ES-I3 (cell line): ENCODE results near the gene DEFB127.
"Not testable (repeated sequence)": the region's sequence is repeated elsewhere in the genome, so short reads cannot be mapped to it uniquely, and the experiment has no call there.

ENCODE experiments used
- H3K36me3 ChIP-seq: 2 replicates; pipeline ENCODE4 v1.6.1; 2013; ENCODE audit warnings: mild to moderate bottlenecking, low read length, control low read depth, moderate library complexity; ENCODE audit not compliant: insufficient read depth
- H3K4me1 ChIP-seq: 2 replicates; pipeline ENCODE4 v1.6.1; 2013; ENCODE audit warnings: mild to moderate bottlenecking, control low read depth, low read length; ENCODE audit not compliant: insufficient read depth
- H3K9ac ChIP-seq: 2 replicates; pipeline ENCODE4 v1.6.1; 2013; ENCODE audit warnings: low read depth, mild to moderate bottlenecking, low read length, moderate library complexity
- H3K9me3 ChIP-seq: 2 replicates; pipeline ENCODE4 v1.6.1; 2013; ENCODE audit warnings: mild to moderate bottlenecking, low read length, moderate library complexity; ENCODE audit not compliant: control insufficient read depth, insufficient read depth

Gene DEFB127, protein sequence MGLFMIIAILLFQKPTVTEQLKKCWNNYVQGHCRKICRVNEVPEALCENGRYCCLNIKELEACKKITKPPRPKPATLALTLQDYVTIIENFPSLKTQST

DNA sequence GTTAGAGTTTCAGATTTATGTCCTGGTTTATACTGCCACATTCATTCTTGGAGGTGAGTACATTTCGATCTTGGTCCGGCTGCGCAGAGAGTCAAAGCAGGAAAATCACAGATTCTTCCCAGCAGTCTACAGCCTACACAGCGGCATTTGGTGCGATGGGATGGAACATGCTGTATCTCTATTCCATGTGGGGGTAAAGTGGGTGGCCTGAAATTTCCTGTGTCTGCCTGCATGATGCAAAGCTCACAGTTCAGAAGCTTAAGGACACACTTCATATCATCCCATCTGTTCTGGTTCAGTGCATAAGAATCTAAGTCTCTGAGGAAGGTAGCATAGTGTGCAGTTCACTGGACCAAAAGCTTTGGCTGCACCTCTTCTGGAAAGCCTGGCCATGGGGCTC is at the start of gene DEFB127:
TSS of gene DEFB127 (plus strand) at position 301 of the 400 bp plus-strand sequence. CDS start at position 392, 91 bp downstream.
- H3K9me3 ChIP-seq: no peaks in the 10 kb centered on the region
- H3K4me1 ChIP-seq: no peaks in the 10 kb centered on the region
- no peak within 1 kb of the TSS for H3K9ac ChIP-seq
- H3K36me3 ChIP-seq: no peaks in the 10 kb centered on the region

DNA sequence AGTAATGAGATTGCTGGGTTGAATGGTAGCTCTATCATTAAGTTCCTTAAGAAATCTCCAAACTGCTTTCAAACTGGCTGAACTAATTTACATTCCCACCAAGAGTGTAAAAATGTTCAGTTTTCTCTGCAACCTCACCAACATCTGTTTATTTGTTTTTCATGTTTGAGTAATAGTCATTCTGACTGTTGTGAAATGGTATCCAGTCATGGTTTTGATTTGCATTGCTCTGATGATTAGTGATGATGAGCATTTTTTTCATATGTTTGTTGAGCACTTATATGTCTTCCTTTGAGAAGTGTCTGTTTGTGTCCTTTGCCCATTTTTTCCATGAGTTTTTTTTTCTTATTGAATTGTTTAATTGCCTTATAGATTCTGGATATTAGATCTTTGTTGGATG is 44.9 kb upstream of the DEFB127 start:
- Histone ChIP-seq H3K4me1 (no peaks in the 10 kb centered on the region), H3K9me3 (0 out of 2 replicates have a peak, but pooled peaks cover 2% of the 10 kb centered on the region), H3K36me3 (no peaks in the 10 kb centered on the region), H3K9ac (no peak overlapping the region)

DNA sequence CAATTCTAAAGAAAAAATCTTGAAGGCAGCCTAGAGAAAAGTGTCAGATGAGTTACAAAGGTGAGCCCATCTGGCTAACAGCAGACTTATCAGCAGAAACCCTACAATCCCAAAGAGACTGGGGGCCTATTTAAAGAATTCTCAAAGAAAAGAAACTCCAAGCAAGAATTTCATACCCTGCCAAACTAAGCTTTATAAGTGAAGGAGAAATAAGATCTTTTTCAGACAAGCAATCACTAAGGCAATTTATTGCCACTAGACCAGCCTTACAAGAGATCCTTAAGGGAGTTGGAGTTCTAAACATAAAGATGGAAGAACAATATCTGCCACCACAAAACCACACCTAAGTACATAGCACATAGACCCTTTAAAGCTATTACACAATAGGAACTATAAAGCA is 39.7 kb upstream of the DEFB127 start:
- Histone ChIP-seq H3K4me1 (no peaks in the 10 kb centered on the region), H3K9ac (no peak overlapping the region), H3K36me3 (no peaks in the 10 kb centered on the region), H3K9me3 (0 out of 2 replicates have a peak, but pooled peaks cover 2% of the 10 kb centered on the region)

DNA sequence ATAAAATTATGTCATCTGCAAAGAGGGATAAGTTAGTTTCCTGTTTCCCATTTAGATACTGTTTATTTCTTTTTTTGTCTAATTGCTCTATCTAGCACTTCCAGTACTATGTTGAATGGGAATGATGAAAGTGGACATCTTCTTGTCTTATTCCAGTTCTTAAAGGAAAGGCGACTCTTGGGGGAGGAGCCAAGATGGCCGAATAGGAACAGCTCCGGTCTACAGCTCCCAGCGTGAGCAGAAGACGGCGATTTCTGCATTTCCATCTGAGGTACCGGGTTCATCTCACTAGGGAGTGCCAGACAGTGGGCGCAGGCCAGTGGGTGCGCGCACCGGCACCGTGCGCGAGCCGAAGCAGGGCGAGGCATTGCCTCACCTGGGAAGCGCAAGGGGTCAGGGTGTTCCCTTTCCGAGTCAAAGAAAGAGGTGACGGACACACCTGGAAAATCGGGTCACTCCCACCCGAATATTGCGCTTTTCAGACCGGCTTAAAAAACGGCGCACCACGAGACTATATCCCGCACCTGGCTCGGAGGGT is 27.4 kb upstream of the DEFB127 start:
- H3K9ac ChIP-seq: peak overlapping the region; percentile 74
- H3K9me3 ChIP-seq, H3K4me1 ChIP-seq, H3K36me3 ChIP-seq: not testable (repeated sequence)

DNA sequence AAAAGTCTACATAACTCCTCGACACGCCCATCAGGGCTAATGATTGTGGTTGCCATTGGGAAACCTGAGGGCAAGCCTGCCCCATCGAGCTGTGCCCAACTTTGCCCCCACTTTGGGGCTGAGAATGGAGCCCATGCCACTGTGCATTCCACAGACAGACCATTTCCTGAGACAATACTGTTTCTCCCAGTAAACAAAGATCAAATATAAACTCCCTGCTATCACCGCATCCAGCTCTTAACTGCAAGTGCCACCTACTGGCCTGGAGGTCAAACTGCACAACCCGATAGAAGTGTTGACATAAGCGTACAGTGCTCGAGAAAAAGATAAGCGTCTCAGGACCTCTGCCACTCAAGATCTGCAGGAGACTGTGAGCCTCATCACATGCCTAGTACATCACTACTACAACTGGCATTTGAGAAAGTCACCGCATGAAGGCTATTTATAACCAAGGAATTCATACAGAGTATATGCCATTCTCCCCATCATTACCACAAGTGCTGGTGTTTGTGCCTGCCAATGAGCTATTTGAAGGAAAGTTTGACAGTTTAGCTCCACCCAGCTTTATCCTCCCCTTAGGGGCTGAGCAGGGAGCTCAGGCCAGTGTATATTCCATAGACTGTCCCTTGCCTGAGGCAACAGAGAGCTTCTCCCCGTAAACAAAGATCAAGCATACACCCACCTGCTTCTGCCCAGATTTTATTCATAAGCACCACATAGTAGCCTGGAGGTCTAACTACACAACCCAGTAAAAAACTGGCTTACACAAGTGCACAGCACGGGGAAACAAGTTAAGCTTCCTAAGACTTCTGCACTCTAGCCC is 19.4 kb upstream of the DEFB127 start:
- H3K36me3 ChIP-seq: no peaks in the 10 kb centered on the region
- no peak overlapping the region for H3K9ac ChIP-seq
- H3K9me3 ChIP-seq: peaks cover 4% of the 10 kb centered on the region; the same call in 1 of the 2 replicates
- H3K4me1 ChIP-seq: no peaks in the 10 kb centered on the region

DNA sequence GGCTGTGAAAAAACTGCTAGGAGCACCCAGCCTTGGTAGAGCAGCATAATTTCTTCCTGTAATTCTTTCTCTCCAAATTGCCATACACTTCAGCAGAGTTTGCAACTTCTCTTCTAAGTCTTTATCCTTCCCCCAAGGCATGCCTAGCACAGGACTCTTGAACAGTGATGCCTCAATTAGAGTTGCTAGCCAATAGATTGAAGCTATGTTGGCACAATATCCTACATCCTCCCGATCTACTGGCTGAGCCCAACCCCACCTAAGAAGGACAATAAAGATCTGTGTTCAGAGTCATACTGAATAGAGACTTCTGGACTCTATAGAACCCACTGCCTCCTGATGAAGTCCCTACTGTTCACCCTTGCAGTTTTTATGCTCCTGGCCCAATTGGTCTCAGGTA is 15.0 kb upstream of the DEFB127 start, which contains the start of gene DEFB126:
TSS of gene DEFB126 (plus strand) at position 301 of the 400 bp plus-strand sequence. CDS start at position 340, 39 bp downstream.
- no peaks in the 10 kb centered on the region for H3K36me3 ChIP-seq
- no peaks in the 10 kb centered on the region; the same call in 1 of the 2 replicates for H3K9me3 ChIP-seq
- peaks cover 4% of the 10 kb centered on the region; the same call in 1 of the 2 replicates for H3K4me1 ChIP-seq
- H3K9ac ChIP-seq: no peak within 1 kb of the TSS

DNA sequence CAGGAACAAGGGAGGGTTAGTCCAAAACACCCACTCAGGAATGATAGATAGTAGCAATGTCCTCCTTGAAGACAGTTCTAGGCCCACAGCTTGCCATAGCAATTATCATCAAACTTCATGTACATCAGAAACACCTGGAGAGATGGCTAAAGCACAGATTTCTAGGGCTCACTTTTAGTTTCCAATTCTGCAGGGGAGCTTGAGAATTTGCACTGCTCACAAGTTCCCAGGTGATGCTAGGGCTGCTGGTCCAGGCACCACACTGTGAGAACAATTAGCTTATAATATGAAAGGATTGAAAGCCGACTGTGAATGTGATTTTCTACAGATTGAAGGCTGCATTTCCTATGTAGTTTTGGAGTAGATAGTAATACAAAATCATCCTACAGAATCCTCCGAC is 11.4 kb upstream of the DEFB127 start:
- Histone ChIP-seq H3K36me3 (no peaks in the 10 kb centered on the region), H3K9me3 (no peaks in the 10 kb centered on the region), H3K9ac (no peak overlapping the region), H3K4me1 (peaks cover 4% of the 10 kb centered on the region; the same call in 1 of the 2 replicates)

DNA sequence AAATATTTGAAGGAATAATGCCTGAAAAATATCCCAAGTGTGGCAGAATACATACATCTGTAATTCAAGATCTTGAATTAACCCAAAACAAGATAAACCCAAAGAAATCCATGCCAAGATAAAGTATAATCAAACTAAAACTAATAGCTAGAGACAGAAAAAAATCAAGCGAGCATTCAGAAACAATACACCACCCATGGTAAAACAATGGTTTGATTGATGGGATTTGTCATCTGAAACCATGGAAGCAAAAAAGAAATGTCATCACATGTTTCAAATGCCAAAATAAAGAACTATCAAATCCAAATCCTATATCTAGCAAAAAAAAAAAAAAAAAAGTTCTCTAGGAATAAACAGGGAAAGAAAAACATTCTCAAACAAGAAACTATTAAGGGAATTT is 5.1 kb upstream of the DEFB127 start:
- Histone ChIP-seq H3K4me1 (no peaks in the 10 kb centered on the region), H3K9ac (no peak overlapping the region), H3K36me3 (no peaks in the 10 kb centered on the region), H3K9me3 (no peaks in the 10 kb centered on the region)

DNA sequence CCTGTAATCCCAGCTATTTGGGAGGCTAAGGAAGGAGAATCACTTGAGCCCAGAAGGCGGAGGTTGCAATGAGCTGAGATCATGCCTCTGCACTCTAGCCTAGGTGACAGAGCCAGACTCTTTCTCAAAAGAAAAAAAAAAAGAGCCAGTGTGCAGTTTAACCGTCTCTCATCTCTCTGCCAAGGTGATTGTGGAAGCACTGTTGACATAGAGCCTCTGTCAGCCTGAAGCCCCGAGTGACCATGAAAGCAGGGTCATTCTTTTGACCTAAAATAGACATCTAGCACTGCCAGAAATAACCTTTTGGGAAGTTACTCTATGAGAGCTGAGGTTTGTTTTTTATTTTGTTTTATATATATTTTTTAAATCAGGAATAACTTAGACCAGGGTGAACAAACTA is 7.4 kb downstream of the DEFB127 start:
- no peak overlapping the region for H3K9ac ChIP-seq
- H3K4me1 ChIP-seq: no peaks in the 10 kb centered on the region
- no peaks in the 10 kb centered on the region for H3K9me3 ChIP-seq
- H3K36me3 ChIP-seq: no peaks in the 10 kb centered on the region

DNA sequence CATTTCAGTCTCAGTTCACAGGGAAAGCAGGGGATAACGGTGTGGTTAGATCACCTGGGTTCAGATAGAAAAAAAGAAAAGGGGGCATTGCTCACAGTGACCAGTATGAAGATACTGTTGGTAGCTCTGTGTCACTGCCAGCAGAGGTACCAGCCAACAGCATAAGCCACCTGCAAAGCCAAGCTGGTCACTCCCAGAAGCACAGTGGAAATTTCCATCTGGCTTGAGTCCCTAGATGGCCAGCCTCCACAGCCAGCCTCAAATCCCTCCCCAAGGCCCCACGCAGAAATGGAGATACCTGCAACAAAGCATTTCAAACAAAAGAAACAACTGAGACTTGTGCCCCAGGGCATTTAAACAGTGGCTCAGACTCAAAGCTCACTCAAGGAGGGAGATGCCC is 11.6 kb downstream of the DEFB127 start:
- H3K36me3 ChIP-seq: no peaks in the 10 kb centered on the region
- no peaks in the 10 kb centered on the region for H3K9me3 ChIP-seq
- H3K4me1 ChIP-seq: no peaks in the 10 kb centered on the region
- no peak overlapping the region for H3K9ac ChIP-seq

DNA sequence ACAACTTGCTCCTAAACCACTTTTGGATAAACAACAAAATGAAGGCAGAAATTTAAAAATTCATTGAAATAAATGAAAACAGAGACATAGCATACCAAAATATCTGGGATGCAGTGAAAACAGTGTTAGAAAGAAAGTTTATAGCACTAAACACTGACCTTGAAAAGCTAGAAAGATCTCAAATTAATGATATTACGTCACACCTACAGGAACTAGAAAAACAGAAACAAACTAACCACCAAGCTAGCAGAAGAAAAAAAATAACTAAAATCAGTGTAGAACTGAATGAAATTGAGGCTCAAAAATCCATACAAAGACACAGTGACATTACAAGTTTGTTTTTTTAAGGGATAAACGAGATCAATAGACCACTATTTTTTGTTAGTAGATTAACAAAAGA is 27.0 kb downstream of the DEFB127 start:
- no peaks in the 10 kb centered on the region for H3K9me3 ChIP-seq
- no peaks in the 10 kb centered on the region for H3K36me3 ChIP-seq
- no peaks in the 10 kb centered on the region for H3K4me1 ChIP-seq
- H3K9ac ChIP-seq: no peak overlapping the region

DNA sequence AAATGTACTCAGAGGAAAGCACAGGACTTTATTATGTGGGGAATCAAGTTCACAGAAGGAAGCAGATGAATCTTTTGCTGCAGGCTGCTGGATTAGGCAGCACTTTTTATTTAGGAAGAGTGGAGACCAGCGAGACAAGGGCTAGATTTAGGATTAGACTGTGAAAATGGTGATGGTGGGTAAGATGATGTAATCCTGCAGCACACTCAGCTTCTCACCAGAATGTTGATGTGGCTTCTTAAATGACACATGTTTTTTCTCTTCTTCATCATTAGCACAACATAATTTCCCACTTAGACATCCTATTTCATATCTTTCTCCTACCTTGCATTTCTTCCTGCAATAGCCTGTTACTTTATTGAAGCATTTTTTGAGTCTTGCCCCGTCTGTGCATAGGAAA is 30.5 kb downstream of the DEFB127 start:
- H3K36me3 ChIP-seq: no peaks in the 10 kb centered on the region
- no peak overlapping the region for H3K9ac ChIP-seq
- no peaks in the 10 kb centered on the region; the same call in 1 of the 2 replicates for H3K9me3 ChIP-seq
- no peaks in the 10 kb centered on the region for H3K4me1 ChIP-seq

DNA sequence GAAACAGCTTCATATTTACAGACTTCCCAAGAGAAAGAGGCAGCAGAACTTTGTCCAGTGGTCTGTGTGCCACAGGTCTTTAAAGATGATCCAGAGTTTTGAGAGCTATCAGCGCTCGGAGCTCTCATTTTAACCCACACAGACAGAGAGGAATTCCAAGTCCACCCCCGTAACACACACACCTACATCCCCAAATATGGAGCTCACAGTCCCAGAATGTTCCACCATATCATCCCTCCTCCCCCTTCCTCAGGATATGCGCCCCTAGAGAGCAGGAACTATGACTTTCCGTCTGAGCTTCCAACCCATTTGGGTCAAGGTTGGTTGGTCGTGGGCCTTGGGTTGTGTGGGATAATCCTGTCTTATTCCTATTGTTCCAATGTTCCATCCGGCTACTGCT is 32.4 kb downstream of the DEFB127 start, which contains the start of gene DEFB128:
TSS of gene DEFB128 (minus strand) at position 101 of the 400 bp plus-strand sequence. CDS start at position 13, 88 bp downstream.
- Histone ChIP-seq H3K4me1 (no peaks in the 10 kb centered on the region), H3K9ac (no peak within 1 kb of the TSS), H3K9me3 (no peaks in the 10 kb centered on the region; the same call in 1 of the 2 replicates), H3K36me3 (no peaks in the 10 kb centered on the region)

DNA sequence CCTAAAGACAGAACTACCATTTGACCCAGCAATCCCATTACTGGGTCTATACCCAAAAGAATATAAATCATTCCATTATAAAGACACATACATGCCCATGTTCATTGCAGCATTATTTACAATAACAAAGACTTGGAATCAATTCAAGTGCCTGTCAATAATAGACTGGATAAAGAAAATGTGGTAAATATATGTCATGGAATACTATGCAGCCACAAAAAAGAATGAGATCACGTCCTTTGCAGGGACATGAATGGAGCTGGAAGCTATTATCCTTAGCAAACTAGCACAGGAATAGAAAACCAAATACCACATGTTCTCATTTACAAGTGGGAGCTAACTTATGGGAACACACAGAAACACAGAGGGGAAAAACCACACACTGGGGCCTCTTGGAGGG is 41.0 kb downstream of the DEFB127 start:
- no peaks in the 10 kb centered on the region for H3K4me1 ChIP-seq
- H3K9ac ChIP-seq: no peak overlapping the region
- H3K36me3 ChIP-seq: no peaks in the 10 kb centered on the region
- H3K9me3 ChIP-seq: no peaks in the 10 kb centered on the region

DNA sequence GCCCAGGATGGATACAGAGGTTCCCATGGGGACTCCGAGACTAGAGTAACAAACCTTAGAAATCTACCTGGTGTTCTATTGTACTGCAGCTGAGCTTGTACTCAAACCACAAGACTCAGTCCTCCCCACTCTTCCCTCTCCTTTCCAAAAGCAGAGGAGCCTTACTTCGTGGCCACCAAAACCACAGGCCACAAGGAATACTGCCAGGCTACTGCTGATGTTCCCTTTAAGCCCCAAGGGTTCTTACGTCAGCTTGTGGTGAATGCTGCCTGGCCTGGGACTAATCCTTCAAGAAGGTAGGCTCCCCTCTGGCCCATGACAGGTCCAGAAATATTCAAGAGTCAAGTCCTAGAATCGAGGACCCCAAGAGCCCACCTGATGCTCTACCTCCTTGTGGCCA is 42.7 kb downstream of the DEFB127 start:
- Histone ChIP-seq H3K4me1 (no peaks in the 10 kb centered on the region), H3K9ac (no peak overlapping the region), H3K36me3 (no peaks in the 10 kb centered on the region), H3K9me3 (no peaks in the 10 kb centered on the region)
